Loucy (cell line): ENCODE measurements around the gene UNC5A.

ENCODE experiments used
- H2AFZ ChIP-seq: fragments of 200-600 bp; sonication (generic); 2 replicates; pipeline ENCODE4 v1.6.0; 2016; ENCODE audit warnings: antibody characterized with exemption, mild to moderate bottlenecking, low read length, moderate library complexity
- H3F3A ChIP-seq: fragments of 200-600 bp; 2 replicates; pipeline ENCODE4 v1.6.0; 2016; ENCODE audit warnings: antibody characterized with exemption, low read depth, mild to moderate bottlenecking
- H3K27me3 ChIP-seq: fragments of 200-600 bp; sonication (generic); 2 replicates; pipeline ENCODE4 v1.6.1; 2014; ENCODE audit warnings: low read length, mild to moderate bottlenecking; ENCODE audit not compliant: insufficient read depth, poor library complexity, severe bottlenecking
- H3K36me3 ChIP-seq: fragments of 200-600 bp; sonication (generic); 2 replicates; pipeline ENCODE4 v1.6.1; 2016; ENCODE audit warnings: low read length; ENCODE audit not compliant: insufficient read depth
- H3K4me1 ChIP-seq: fragments of 200-600 bp; sonication (generic); 2 replicates; pipeline ENCODE4 v1.5.1; 2014; ENCODE audit warnings: low read length, mild to moderate bottlenecking; ENCODE audit not compliant: insufficient read depth, poor library complexity, severe bottlenecking
- H3K4me2 ChIP-seq: fragments of 200-600 bp; sonication (generic); 2 replicates; pipeline ENCODE4 v1.6.0; 2014; ENCODE audit warnings: antibody characterized with exemption, low read length, low read depth, mild to moderate bottlenecking; ENCODE audit not compliant: poor library complexity, severe bottlenecking
- H3K4me3 ChIP-seq: fragments of 200-600 bp; sonication (generic); 2 replicates; pipeline ENCODE4 v1.5.1; 2014; ENCODE audit warnings: low read length, mild to moderate bottlenecking, mixed read lengths; ENCODE audit not compliant: poor library complexity, severe bottlenecking
- H3K79me2 ChIP-seq: fragments of 200-600 bp; sonication (generic); 2 replicates; pipeline ENCODE4 v1.6.1; 2014; ENCODE audit warnings: low read length; ENCODE audit not compliant: insufficient read depth
- H3K9ac ChIP-seq: fragments of 200-600 bp; sonication (generic); 2 replicates; pipeline ENCODE4 v1.6.0; 2014; ENCODE audit warnings: mild to moderate bottlenecking, low read depth, low read length, moderate library complexity; ENCODE audit not compliant: poor library complexity, severe bottlenecking
- H3K9me2 ChIP-seq: fragments of 200-600 bp; sonication (generic); replicated peaks from 2 replicates; pipeline ENCODE4 v1.6.1; 2016; ENCODE audit warnings: low read depth, low read length, mixed read lengths
- H3K9me3 ChIP-seq: fragments of 200-600 bp; sonication (generic); 2 replicates; pipeline ENCODE4 v1.6.1; 2014; ENCODE audit warnings: mild to moderate bottlenecking, antibody characterized with exemption, low read length, low read depth; ENCODE audit not compliant: insufficient read depth
- H4K20me1 ChIP-seq: fragments of 200-600 bp; sonication (generic); 2 replicates; pipeline ENCODE4 v1.6.0; 2014; ENCODE audit warnings: antibody characterized with exemption, low read length, mild to moderate bottlenecking; ENCODE audit not compliant: insufficient read depth, poor library complexity, severe bottlenecking
- CTCF ChIP-seq: fragments of 200-600 bp; sonication (generic); conservative IDR thresholded peaks from 2 replicates; pipeline ENCODE4 v1.5.1; 2014; ENCODE audit warnings: mild to moderate bottlenecking, antibody characterized with exemption, low read length
- EZH2phosphoT487 ChIP-seq: fragments of 200-600 bp; IDR thresholded peaks from 2 replicates; pipeline ENCODE4 v1.6.1; 2018; ENCODE audit warnings: antibody characterized with exemption, mild to moderate bottlenecking, moderate library complexity, borderline replicate concordance

The UNC5A gene

GRCh38 chr5:176825957-176826356 lies 15.6 kb downstream of the UNC5A start:
- H3K79me2 ChIP-seq = no peaks in the 10 kb centered on the region
- no peak overlapping the region for H3K4me2 ChIP-seq
- H3K9ac ChIP-seq = no peak overlapping the region
- no peaks in the 10 kb centered on the region for H3K9me2 ChIP-seq
- H3K27me3 ChIP-seq = no peaks in the 10 kb centered on the region
- H2AFZ ChIP-seq = no peak overlapping the region
- no peak overlapping the region for H3K4me3 ChIP-seq
- H3F3A ChIP-seq = no peaks in the 10 kb centered on the region
- no peaks in the 10 kb centered on the region for H3K36me3 ChIP-seq
- H3K4me1 ChIP-seq = no peaks in the 10 kb centered on the region
- no peaks in the 10 kb centered on the region for H3K9me3 ChIP-seq
- H4K20me1 ChIP-seq = no peaks in the 10 kb centered on the region
- TF ChIP-seq CTCF (no peak), EZH2phosphoT487 (no peak)

- H3K9ac ChIP-seq = no peak overlapping the region
- H4K20me1 ChIP-seq = no peaks in the 10 kb centered on the region
- no peak for TF ChIP-seq EZH2phosphoT487
- no peak for TF ChIP-seq CTCF
- no peaks in the 10 kb centered on the region for H3K27me3 ChIP-seq
- no peak overlapping the region for H3K4me2 ChIP-seq
- no peaks in the 10 kb centered on the region for H3K9me2 ChIP-seq
- no peaks in the 10 kb centered on the region for H3F3A ChIP-seq
- no peak overlapping the region for H3K4me3 ChIP-seq
- no peaks in the 10 kb centered on the region for H3K9me3 ChIP-seq
- no peaks in the 10 kb centered on the region for H3K36me3 ChIP-seq
- H3K79me2 ChIP-seq = no peaks in the 10 kb centered on the region
- H2AFZ ChIP-seq = no peak overlapping the region
- no peaks in the 10 kb centered on the region for H3K4me1 ChIP-seq
These were observed 17.5 kb downstream of the UNC5A start for GRCh38 chr5:176827736-176828414.

DNA sequence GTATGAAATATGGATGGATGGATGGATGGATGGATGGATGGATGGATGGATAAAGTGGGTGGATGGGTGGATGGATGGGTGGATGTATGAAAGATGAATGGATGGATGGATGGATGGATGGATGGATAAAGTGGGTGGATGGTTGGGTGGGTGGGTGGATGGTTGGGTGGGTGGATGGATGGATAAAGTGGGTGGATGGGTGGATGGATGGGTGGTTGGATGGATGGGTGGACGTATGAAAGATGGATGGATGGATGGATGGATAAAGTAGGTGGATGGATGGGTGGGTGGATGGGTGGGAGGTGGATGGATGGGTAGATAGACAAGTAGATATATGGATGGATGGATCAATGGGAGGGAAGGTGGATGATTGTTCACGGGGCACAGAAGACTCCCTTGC lies 19.0 kb downstream of the UNC5A start:
- Histone ChIP-seq H2AFZ (no peak overlapping the region), H3K9me2 (no peaks in the 10 kb centered on the region), H3K36me3 (no peaks in the 10 kb centered on the region), H3K4me3 (no peak overlapping the region), H3K4me1 (no peaks in the 10 kb centered on the region), H4K20me1 (no peaks in the 10 kb centered on the region), H3K9me3 (no peaks in the 10 kb centered on the region), H3K9ac (no peak overlapping the region), H3K4me2 (no peak overlapping the region), H3K79me2 (no peaks in the 10 kb centered on the region), H3K27me3 (no peaks in the 10 kb centered on the region), H3F3A (no peaks in the 10 kb centered on the region)
- TF ChIP-seq EZH2phosphoT487 = no peak
- TF ChIP-seq CTCF = no peak
